Stimulated activated CD8-positive, alpha-beta memory T cell treated with anti-CD3 and anti-CD28 coated beads, Interleukin-4, amount 100 ng/mL, for 1 hour (primary cell): ENCODE data around the gene ALPL.

Experiments
- DNase-seq, 2 donors: peaks; one replicate each; pipeline ENCODE4 v3.0.0-alpha.2; 2020; ENCODE audit warnings: low read depth in 2 of 2, low spot score in 1 of 2

Gene ALPL

DNA sequence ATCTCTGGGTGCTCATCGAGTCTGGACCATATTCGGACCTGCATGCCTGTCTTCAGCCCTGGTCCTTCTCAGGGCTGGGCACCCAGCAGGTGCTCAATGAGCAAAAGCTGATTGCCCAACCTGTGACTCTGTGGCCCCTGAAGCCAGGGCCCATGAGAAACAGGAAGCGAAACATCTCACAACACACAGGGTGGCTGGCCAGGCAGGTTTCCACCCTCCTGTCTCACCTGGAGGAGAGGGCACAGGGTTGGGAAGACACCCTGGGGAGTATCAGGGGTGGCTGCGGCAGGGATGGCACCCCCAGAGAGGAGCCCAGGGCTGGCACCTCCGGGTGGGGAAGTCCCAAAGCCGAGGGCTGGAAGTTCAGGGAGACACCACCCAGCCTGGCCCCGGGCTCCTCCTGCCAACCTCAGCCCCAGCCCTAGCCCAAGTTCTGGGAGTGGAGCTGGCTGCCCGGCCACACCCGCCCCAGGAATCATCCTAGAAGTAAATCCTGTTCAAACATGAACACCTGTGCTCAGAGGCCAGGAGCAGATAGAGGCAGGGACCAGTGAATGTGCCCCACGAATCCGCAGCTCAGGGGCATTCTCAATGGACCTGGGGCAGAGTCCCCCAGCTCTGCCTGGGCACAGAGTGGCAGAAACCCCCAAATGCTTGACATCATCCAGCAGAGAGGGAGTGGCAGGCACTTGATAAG lies 105.3 kb downstream of the ALPL start:
- no peak for DNase-seq

DNA sequence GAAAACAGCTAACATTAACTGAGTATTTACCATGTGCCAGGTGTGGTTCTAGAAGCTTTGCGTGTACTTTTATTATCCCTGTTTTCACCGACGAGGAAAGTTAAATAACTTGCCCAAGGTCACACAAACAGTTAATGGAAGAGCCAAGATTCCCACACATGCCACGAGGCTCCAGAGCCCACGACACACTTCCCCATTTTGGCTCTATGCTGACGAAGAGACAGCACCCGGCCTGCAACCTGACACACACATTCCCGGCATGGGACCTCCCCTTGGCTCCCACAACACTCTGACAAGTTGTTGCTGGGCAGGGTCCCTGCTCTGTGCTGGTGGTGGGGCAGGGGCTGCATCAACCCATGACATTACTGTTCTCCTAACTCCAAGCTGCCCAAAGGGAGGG lies 107.1 kb downstream of the ALPL start:
- no peak for DNase-seq

DNA sequence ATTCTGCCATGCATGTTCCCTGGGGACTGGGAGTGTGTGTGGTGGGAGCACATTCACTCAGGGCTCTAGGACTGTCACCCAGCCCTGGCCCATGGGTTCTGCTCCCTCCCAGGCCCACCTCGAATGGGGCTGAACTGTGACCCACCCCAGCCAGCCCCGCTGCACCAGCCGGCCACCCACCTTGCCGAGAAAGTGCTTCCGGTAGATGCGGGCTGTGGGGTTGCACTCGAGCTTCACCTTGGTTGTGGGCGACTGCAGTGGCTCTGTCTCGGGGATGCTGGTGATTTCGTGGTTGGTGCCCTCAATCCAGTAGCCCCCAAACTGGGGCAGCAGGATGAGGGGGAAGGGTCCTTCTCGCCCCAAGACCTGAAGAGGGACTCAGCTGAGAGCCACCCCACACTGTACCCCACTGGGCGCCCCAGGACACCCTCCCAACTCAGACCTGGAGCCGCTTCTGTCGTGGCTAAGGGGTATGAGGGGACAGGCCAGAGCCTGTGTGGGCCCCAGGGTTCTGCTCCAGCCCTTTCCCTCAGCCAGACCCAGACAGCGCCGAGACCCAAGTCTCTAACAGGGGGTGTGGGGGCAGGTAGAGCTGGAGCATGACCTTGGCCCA lies 108.0 kb downstream of the ALPL start:
- no peak for DNase-seq

DNA sequence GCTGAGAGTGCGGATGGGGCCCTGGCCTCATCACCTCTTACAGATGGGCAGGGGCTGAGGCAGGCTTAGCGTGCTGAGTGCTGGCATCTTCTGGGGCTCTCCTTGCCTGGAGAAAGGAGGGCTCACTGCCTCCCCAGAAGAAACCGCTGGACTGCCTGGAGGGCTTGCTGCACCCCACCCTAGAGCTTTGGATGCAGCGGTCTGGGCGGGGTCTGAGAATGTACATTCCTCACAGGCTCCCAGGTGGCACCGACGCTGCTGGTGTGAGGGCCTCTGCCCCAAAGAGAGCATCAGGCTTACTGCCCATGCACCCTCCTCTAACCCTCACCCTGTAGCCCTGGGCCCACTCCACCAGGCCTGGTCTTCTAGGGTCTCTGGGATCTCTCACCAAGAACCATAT lies 108.8 kb downstream of the ALPL start:
- DNase-seq: no peak

DNA sequence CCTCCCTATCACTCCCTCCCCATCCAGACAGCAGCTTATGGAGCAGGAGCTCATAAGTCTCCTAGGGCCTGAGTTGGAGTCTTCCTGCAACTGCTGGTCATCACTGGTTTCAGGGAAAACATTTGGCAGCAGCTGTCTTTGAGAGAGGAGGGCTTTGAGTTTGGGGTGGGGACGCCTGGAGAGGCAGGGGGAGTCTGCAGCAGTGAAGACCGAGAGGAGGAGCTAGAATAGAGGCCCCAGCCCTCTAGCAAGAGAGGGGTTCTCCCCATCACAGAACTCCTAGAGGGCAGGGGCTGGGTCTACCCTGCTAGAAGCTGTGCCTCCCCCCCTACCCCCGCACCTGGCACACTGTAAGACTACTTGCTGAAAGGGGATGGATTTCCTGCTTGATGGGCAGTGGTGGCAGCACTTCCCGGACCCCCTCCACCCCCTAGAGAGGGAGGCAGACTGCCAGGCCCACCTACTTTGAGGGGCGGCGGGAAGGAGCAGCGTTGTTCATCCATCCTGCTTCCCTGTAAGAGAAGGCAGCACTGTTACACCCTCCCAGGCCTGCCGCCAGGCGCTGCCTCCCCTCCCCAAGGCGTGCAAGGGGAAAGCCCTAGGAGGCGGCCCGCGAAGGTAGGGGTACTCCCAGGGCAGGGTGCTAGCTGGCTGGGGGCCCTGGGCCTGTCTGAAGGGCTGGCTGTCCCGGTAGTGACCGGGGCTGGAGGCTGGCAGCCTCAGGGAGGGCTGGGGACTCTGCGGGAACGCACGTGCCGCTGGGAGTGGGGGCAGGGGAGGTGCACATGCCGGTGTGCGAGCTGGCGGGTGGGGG lies 109.5 kb downstream of the ALPL start:
- DNase-seq: no peak

DNA sequence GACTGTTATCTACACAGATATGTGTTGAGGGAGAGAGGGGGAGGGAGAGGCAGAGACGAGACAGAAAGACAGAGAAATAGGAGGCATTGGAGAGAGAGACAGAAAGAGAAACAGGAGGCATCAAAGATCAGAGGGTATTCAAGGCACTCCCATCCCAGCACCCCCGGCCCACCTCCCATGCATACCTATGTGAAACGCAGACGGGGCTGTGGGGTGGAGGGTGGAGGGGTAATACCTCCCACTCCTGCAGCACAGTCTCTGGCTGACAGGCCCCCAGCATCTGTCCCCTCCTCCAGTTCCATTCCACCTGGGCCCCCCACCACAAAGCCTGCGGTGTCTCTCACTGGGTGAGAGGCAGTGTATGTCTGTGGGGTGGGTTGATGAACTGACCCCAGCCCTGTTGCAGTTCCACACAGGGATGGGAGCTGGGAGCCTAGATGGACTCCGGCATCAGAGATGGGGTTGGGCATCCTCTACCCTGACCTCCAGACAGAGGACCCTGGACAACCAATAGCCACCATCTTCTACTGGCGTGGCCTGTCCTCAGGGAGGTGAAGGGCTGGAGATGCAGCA lies 110.2 kb downstream of the ALPL start:
- no peak for DNase-seq

DNA sequence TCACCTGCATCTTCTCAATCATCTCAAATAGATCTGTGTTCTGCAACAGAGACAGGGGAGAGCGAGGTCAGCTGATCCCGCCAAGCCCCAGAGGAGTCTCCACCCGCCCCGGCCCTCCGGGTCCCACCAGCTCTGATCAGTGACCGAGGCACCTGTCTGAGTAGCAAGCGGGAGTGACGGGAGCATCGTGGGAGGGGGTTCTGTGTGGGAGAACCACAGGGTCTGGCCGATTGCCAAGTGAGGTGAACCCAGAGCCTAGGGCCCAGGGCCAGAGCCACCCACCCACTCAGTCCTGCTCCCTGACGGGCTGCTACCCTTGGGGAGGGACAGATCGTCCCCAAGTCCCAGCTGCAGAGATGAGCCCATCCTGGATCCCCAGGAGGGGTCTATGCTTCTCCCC lies 110.8 kb downstream of the ALPL start:
- DNase-seq: no peak

DNA sequence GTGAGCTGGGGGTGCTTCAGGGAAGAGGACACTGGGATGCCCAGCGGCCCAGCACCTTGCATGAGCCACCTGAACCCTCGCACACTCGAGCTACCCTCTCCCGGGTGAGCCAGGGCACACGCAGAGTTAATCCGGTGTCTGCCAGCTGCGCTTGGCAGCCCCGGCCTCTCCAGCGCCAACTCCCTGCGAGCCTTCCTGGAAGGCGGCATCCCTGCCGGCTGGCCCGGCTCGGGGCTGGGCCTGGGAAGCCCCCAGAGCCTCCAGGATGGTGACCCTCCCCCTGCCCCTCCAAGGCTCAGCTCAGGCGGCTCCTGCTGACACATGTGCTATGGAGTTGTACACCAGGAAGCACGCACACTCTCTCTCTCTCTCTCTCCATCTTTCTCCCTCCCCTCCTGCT lies 111.3 kb downstream of the ALPL start:
- DNase-seq: no peak

DNA sequence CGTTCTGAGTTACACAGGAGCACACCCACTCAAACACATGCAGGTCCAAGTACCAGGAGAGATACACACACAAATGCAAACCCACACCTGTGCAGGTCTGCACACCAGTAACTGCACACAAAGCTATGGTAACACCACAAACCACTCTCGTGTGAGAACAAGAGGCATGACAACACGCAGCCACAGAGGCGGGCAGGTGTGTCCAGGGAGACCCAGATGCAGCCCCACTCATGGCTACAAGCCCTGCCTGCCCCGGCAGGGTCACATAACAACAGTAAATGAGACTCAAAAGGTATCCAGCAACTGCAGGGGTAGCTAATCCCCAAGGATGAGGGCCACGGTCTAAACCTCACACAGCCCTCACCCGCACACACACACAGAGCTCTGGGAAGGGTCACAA lies 111.8 kb downstream of the ALPL start:
- DNase-seq: no peak

DNA sequence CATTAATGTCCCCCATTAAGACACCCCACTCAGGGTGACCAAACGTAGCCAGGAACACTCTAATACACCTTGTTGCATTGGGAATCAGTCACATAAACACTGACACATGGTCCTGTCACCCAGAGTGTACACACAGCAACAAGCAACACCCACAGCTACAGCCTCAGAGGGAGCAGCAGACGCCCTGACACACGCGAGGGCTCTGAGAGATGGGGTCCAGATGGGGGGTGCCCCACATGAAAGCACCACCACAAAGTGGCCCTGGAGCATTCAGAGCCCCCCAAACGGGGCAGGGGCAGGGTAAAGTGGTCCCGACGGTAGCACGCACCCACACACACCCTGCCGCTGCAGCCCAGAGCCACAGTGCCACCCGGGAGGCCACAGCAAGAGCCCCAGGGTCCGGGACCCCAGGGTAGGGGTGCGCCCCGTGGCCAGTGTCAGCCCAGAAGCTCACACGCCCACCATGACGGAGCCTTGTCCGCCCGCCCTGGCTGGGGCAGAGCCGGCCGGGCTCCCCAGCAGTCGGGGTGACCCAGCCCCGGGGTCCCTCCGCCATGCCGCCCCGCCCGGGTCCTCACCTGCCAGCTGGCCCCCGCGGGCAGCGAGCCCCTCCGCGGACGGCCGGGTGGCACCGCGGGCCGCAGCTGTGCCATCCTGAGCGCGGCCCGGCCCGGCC lies 112.7 kb downstream of the ALPL start:
- no peak for DNase-seq

DNA sequence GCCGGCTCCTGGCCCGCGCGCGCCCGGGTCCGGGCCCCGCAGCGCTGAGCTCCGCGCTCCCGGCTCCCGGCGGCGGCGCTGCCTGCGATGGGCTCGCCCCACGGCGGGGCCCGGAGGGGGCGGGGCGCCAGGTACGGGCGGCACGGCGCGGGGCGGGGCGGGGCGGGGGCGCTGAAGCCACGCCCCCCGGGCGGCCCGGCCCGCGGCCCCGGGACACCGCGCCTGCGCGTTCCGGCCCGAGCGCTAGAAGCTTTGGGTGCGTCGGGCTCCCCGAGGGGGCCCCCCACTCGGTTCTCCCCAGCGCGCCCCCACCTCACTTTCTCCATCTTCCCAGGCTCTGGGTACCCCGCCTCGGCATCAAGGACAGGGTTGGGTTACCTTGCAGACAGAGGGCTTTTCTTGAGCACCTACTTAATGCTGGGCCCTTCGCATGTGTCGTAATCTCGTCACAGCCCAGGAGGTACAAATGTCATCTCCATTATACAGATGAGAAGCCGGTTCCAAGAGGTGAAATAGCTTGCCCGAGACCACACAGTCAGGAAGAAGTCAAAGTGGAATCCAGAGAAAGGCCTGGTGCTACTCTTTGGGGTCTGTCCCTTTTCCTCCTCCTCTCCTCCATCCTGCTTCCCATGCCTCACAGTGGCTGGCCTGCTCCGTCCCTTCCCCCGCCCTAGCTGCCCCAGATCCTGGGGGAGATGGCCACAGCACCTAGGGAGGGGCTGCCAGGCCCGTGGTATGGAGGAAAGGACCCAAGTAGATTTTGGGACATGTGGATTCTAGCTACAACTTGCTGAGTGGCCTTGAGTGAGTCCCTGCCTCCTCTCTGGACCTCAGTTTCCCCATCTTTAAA lies 113.5 kb downstream of the ALPL start:
- DNase-seq: peak in 1 of 2 donors; percentile 10

DNA sequence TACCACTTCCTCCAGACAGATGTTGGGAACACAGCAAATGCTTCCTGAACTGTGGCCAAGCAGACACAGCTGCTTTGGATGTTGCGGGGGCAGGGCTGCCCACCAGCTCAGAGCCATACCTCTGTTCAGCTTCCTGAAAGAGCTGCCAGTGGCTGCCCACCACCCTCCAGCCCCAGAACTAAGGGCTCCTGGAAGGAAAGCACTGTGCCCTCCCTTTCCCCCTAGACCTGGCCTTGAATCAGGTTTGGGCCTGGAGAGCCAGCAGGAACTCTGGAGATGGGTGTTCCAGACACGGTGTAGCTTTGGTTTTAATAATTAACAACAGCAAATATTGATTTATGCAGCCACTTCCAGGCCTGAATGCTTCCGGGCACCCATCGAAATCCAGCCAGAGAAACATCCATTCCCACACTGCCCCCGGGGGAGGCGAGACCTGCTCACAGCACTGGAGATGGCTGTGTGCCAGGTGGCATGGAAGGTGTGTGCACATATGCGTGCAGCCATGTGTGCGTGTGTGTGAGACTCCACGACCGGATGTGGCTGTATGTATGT lies 114.3 kb downstream of the ALPL start:
- DNase-seq: no peak

DNA sequence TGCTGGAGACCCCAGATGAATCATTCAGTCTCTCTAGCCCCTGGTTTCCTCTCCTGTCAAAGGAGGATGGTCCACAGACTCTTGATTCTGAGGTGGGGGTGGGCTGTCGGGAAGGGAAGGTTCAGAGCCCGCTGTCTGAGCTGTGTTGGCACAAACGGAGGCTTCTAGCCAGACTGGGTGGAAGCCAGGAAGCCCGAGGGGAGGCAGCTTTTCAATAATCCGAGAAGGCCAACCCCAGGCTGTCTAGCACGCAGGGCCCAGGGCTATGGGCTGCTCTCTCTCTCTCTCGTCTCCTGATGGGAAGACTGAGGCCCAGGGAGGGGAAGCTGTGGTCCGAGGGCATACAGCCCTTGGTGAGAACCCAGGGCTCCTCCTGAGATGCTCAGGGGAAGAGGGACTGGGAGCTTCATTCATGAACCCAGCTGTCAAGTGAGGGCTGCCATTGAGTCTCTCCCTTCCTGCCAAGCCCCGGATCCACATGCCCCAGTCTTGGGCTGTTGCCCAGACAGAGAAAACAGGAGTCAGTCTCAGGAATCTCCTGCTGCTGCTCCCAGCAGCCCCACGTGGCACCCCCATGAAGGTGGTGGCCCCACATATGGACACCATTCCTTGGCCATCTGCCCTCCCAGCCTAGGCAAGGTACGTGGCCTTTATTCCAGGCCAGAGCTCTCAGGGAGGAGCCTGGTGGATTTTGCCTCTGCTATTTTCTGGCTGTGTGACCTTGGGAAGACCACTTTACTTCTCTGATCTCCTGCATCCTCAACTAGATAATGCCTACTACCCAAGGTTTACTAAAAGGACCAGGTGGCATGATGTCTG lies 115.6 kb downstream of the ALPL start:
- no peak for DNase-seq

DNA sequence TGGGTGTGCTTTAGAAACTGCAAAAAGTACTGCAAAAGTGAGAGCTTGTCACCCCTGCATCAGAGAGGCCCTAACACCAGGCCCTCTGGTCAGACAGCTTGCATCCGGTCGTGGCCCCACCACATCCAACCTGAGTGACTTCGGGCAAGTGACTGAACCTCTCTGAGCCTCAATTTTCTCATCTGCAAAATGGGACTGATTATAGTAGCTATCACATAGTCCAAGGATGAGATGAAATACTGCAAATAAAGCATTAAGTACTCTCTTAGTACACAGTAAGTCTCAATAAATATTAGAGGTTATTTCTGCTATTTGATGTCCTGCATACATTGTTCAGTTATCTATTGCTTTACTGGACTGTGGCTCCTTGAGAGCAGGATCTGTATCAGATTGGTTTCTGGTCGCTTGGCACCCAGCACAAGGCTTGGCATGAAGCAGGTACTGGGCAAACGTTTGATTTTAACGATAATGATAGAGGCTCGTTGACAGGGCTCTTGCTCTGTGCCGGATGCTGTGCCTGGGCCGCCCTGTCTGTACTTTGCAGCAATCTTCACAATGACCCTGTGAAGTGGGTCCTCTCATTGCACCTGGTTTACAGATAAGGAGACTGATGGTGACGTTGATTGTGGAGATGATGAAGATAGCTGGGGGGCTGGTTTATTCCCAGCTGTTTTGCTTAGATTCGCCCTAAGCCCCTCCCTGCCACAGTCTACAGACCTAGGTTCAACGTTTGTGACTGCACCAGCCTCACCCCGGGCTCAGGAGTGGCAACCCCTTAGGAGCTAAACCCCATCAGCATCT lies 116.4 kb downstream of the ALPL start:
- DNase-seq: no peak

DNA sequence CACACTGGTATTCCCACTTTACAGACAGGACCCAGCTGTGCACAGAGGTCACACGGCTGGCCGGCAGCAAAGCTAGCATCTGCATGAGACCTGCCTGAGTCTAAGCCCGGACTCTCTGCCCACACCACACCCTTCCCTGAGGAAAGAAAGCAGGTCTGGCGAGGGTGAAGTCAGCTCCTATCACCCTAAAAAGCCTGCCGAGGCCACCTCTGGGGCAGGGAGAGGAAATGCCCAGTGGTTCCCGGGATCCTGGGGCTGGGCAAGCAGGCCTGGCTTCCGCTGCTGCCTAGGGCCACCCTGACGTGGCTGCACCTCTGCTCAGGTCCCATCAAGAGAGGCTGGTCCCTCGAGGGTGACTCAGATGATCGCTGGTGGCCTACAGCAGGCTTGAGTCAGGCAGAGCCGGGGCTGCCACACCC lies 117.7 kb downstream of the ALPL start:
- no peak for DNase-seq
